ENCODE data around the gene CTCF. TPM values are rescaled to one million over a fixed set of nuclear protein-coding genes. Genes with fewer than 3 reads are reported as not detected.
A peak's percentile ranks its signal among the peaks of the same experiment; 100 is the strongest.

Gene CTCF
- total and polyA plus RNA-seq, 12 donors: 11.9 to 31.0 (median 23.8) TPM

- DNase-seq (peak; percentile 95 to 97), ATAC-seq (peak; percentile 91 to 97 (median 94))
- WGBS, 2 donors: 0% methylated on average over 25 of the region's 25 CpGs
- Histone ChIP-seq H3K27me3 (no peaks in the 10 kb centered on the region), H3K9me3 (no peaks in the 10 kb centered on the region), H3K36me3 (no peaks in the 10 kb centered on the region), H3K27ac (peak overlapping the region in 9 of 10 donors; percentile 74 to 95 (median 87)), H3K4me3 (peak overlapping the region in 9 of 10 donors; percentile 14 to 55 (median 52)), H3K4me1 (peaks cover 0 to 22% (median 12%) of the 10 kb centered on the region in 9 donors)
- TF ChIP-seq CTCF (IDR thresholded peaks at IDR 0.05): peak; percentile 71 to 90 (median 77)
- intact Hi-C loops (cut with DNase I): loop anchor here in 9 of 10 donors (1.0 to 10.0 kb wide), 17 partner anchors 39 to 521 kb away; partner anchors contain the start of genes CARMIL2 (in 3 of the 9), CTCF (in 3 of the 9), CTRL (in 3 of the 9) and PSMB10 (in 3 of the 9)
Measured at GRCh38 chr16:67521095-67521804, 41.1 kb upstream of the CTCF start.

GRCh38 chr16:67525176-67525860, 37.0 kb upstream of the CTCF start:
- Histone ChIP-seq H3K4me1 (peaks cover 3 to 48% (median 26%) of the 10 kb centered on the region in 9 donors), H3K27ac (no peak overlapping the region), H3K4me3 (no peak overlapping the region), H3K9me3 (no peaks in the 10 kb centered on the region), H3K27me3 (no peaks in the 10 kb centered on the region), H3K36me3 (no peaks in the 10 kb centered on the region)
- DNase-seq (no peak), ATAC-seq (no peak)
- 50 to 64% methylated on average over 11 of the region's 11 CpGs for WGBS, 2 donors
- intact Hi-C loops (cut with DNase I): loop anchor here in 3 of 10 donors (10.0 kb wide), 2 partner anchors 319 to 409 kb away; partner anchors contain the start of genes CTRL (in 3 of the 3), PSMB10 (in 3 of the 3), CENPT (in 1 of the 3) and NUTF2 (in 1 of the 3)
- no peak for TF ChIP-seq CTCF (IDR thresholded peaks at IDR 0.05)

- ATAC-seq (no peak), DNase-seq (no peak)
- 68 to 73% methylated on average over 3 of the region's 3 CpGs for WGBS, 2 donors
- intact Hi-C loops (cut with DNase I): loop anchor here in 3 of 10 donors (10.0 kb wide), 2 partner anchors 319 to 409 kb away; partner anchors contain the start of genes CTRL (in 3 of the 3), PSMB10 (in 3 of the 3), CENPT (in 1 of the 3) and NUTF2 (in 1 of the 3)
- Histone ChIP-seq H3K27ac (no peak overlapping the region), H3K4me1 (peaks cover 8 to 52% (median 30%) of the 10 kb centered on the region in 9 donors), H3K27me3 (no peaks in the 10 kb centered on the region), H3K36me3 (no peaks in the 10 kb centered on the region), H3K9me3 (no peaks in the 10 kb centered on the region), H3K4me3 (no peak overlapping the region)
- no peak for TF ChIP-seq CTCF (IDR thresholded peaks at IDR 0.05)
Measured at GRCh38 chr16:67526149-67526791, 36.1 kb upstream of the CTCF start.
